Ovary (tissue), 9 donors: Measurements from ENCODE around the gene C1orf159. TPM values are rescaled to one million over a fixed set of nuclear protein-coding genes. Genes with fewer than 3 reads are reported as not detected.
"Not testable (repeated sequence)": the region's sequence is repeated elsewhere in the genome, so short reads cannot be mapped to it uniquely, and the experiment has no call there.

Source experiments
- DNase-seq, 5 donors: peaks; one replicate each; pipeline ENCODE4 v3.0.0-alpha.2; 2019 to 2020
- H3K27ac ChIP-seq, 2 donors: fragments of 200-600 bp; one replicate each; pipeline versions ENCODE4 v1.5.1 to v1.8.0; 2019 to 2022
- H3K27me3 ChIP-seq: fragments of 200-600 bp; one replicate; pipeline ENCODE4 v1.8.0; 2022
- H3K36me3 ChIP-seq: fragments of 200-600 bp; sonication (generic); one replicate; pipeline ENCODE4 v1.5.1; 2019
- H3K4me1 ChIP-seq: one replicate; pipeline ENCODE4 v1.8.1; 2013; ENCODE audit warnings: mild to moderate bottlenecking, moderate library complexity; ENCODE audit not compliant: insufficient read depth
- H3K4me3 ChIP-seq: fragments of 200-600 bp; sonication (generic); one replicate; pipeline ENCODE4 v1.5.1; 2017
- H3K9me3 ChIP-seq, 2 donors: fragments of 200-600 bp in 1 of 2; sonication (generic) in 1 of 2; one replicate each; pipeline versions ENCODE4 v1.5.1 to v1.8.1; 2013 to 2019; ENCODE audit warnings: mild to moderate bottlenecking in 1 of 2, moderate library complexity in 1 of 2
- CTCF ChIP-seq, 3 donors: fragments of 450-650 bp in 2 of 3; fragments of 200-600 bp in 1 of 3; IDR thresholded peaks; one replicate each; pipeline versions ENCODE4 v1.5.1 to v1.8.0; 2016 to 2022; ENCODE audit warnings: antibody characterized with exemption in 3 of 3, mild to moderate bottlenecking in 1 of 3
- EP300 ChIP-seq: sonication (generic); formaldehyde crosslinking; IDR thresholded peaks from one replicate; pipeline ENCODE4 v1.6.1; 2017; ENCODE audit warnings: antibody characterized with exemption
- POLR2A ChIP-seq: fragments of 450-650 bp; IDR thresholded peaks from one replicate; pipeline ENCODE4 v1.6.1; 2017; ENCODE audit warnings: antibody characterized with exemption, mild to moderate bottlenecking, moderate library complexity
- WGBS, 3 donors: extraction: QIAGEN DNeasy Blood & Tissue Kit in 1 of 3; methylation state at CpG; one replicate each; pipeline versions ENCODE4 v1.1.5 to v1.1.7; 2013 to 2017; 5-methylcytosine and 5-hydroxymethylcytosine counted together
- intact Hi-C, 4 donors: fragments of 100-400 bp; cut with DNase I; formaldehyde crosslinking; loops; one replicate each; pipeline versions ENCODE4 v1.11.0 to v1.15.1; 2022 to 2023
- polyA plus RNA-seq, 2 donors: library from polyadenylated mRNA; stranded (reverse); fragments of 200-250 nt in 1 of 2; fragments of 350-450 nt in 1 of 2; fragmentation: Illumina TruSeq in 1 of 2; extraction: RNeasy Lipid Tissue Mini Kit (QIAGEN cat#74804) in 1 of 2; gene quantifications; one replicate each; pipeline ENCODE4 v1.2.3, GENCODE V29; 2013 to 2014
- total RNA-seq, 7 donors: library from RNA; depleted of rRNA in 2 of 7; stranded (reverse); fragments of >200 nt in 2 of 7; fragmentation: NEBNext Ultra II Directional in 3 of 7; extraction: Animal tissue kit (Norgen Biotek cat#: 25700) in 3 of 7; gene quantifications; one replicate each; pipeline versions ENCODE4 v1.1.0 to v1.2.4, GENCODE V29; 2016 to 2023
- donor health status: DM: no; HTN: no; CAD: no; lungs with moderate emphysema.
- donor health status: DM: no; HTN: no; CAD: no.
- donor health status: Bipolar disorder and iron deficiency.
- donor health status: DM: yes; HTN: yes; CAD: no.
- donor health status: DM: no; HTN: no; CAD: no.
- donor health status: DM: yes; HTN: yes; CAD: no.

The C1orf159 gene
- total and polyA plus RNA-seq, 9 donors: 0.28 to 22.1 (median 9.4) TPM

GRCh38 chr1:1067284-1067859 is 48.5 kb downstream of the C1orf159 start:
- peaks cover 3% of the 10 kb centered on the region for H3K4me1 ChIP-seq
- no peak overlapping the region for H3K27ac ChIP-seq
- no peaks in the 10 kb centered on the region for H3K27me3 ChIP-seq
- H3K4me3 ChIP-seq: no peak overlapping the region
- WGBS, 3 donors: 75 to 90% (median 83%) methylated on average over 54 of the region's 54 CpGs
- TF ChIP-seq POLR2A (no peak), CTCF (IDR thresholded peaks at IDR 0.05) (no peak), EP300 (no peak)
- DNase-seq: no peak
- no peaks in the 10 kb centered on the region for H3K36me3 ChIP-seq
- no peaks in the 10 kb centered on the region for H3K9me3 ChIP-seq
- intact Hi-C loops: no loop called here

GRCh38 chr1:1066403-1067283 is 49.2 kb downstream of the C1orf159 start:
- Histone ChIP-seq H3K27ac (no peak overlapping the region), H3K36me3 (no peaks in the 10 kb centered on the region), H3K9me3 (no peaks in the 10 kb centered on the region), H3K27me3 (no peaks in the 10 kb centered on the region), H3K4me3 (no peak overlapping the region), H3K4me1 (peaks cover 3% of the 10 kb centered on the region)
- intact Hi-C loops: no loop called here
- 60 to 63% (median 63%) methylated on average over 26 to 27 of the region's 27 CpGs for WGBS, 3 donors
- no peak for DNase-seq
- TF ChIP-seq POLR2A: no peak
- TF ChIP-seq CTCF (IDR thresholded peaks at IDR 0.05): no peak
- TF ChIP-seq EP300: no peak

GRCh38 chr1:1065940-1066304 is 50.0 kb downstream of the C1orf159 start:
- H3K27me3 ChIP-seq, DNase-seq: not testable (repeated sequence)

GRCh38 chr1:1065265-1065939 is 50.5 kb downstream of the C1orf159 start:
- H3K27me3 ChIP-seq: peaks cover 3% of the 10 kb centered on the region

More at GRCh38 chr1:1065940-1066304, 50.0 kb downstream of the C1orf159 start:
- 39 to 42% (median 41%) methylated on average over 11 of the region's 11 CpGs for WGBS, 3 donors
- H3K4me1 ChIP-seq, H3K36me3 ChIP-seq, H3K27ac ChIP-seq, H3K4me3 ChIP-seq, intact Hi-C loops, H3K9me3 ChIP-seq: not testable (repeated sequence)

More at GRCh38 chr1:1065265-1065939, 50.5 kb downstream of the C1orf159 start:
- H3K27ac ChIP-seq: no peak overlapping the region
- no peak overlapping the region for H3K4me3 ChIP-seq
- H3K36me3 ChIP-seq: no peaks in the 10 kb centered on the region
- no peaks in the 10 kb centered on the region for H3K9me3 ChIP-seq
- intact Hi-C loops: no loop called here
- peaks cover 3% of the 10 kb centered on the region for H3K4me1 ChIP-seq
- no peak for DNase-seq
- no peak for TF ChIP-seq CTCF (IDR thresholded peaks at IDR 0.05)
- WGBS, 3 donors: 42 to 59% (median 55%) methylated on average over 20 of the region's 20 CpGs
